ENCODE data around the gene MAFG.

Gene MAFG

DNA sequence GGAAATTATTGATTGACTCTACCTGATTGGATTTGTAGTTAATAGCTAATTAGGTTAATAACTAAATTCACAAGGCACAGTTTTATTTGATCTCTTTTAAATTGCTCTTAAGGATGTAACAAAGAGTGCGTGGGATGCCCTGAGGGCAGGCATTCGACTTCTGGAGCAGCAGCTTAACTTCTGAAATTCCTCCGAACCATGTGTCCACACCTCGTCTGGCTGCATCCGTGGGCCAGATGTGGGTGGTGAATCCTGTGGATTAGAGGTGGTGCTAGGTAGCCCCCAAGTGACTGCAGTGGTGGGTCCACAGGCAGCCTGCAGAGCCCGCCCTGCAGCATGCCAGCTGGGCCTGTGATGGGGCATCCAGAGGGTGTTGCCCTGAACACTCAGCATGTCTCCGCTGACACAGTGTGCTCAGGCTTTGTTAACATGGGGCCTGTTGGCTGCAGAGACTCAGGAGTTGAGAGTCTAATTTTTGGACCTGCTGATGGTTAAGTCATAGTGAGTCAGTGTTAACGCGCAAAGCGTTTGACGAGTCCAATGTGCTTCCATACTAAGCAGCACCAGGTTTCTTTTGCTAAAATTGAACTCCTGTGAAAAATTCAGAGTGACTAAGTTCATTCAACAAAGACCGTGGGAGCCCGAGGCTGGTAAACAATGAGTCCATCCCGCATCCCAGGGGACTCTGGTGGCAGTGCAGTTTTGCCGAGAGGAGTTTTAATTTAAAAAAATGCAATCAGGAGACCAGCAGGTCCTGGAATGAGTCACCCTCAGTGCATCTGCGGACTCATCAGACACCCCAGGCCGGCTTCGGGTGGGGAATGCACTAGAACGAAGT is 29.3 kb downstream of the MAFG start:
- DNase-seq (ENCODE audit: low spot score), result no peak

DNA sequence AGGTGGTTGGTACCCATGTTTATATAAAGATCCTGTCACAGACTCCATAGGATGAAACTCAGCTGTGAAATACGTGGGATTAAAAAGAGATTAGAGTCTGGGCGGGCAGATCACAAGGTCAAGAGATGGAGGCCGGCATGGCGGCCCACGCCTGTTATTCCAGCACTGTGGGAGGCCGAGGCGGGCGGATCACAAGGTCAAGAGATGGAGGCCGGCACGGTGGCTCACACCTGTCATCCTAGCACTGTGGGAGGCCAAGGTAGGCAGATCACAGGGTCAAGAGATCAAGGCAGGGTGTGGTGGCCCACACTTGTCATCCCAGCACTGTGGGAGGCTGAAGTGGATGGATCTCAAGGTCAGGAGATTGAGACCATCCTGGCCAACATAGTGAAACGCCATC is 32.1 kb downstream of the MAFG start:
- DNase-seq (ENCODE audit: low spot score), result no peak

DNA sequence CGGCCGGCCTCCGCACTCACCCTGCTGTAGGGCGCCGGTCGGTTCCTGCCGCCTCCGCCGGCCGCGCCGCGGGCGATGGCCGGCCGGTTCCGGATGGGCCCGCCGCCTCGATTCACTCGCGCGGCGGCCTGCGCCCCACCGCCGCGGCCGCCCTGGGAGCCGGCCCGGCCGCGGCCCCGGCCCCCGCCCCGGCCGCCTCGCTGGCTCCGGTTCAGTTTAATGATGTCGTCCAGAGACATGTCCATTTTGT is 36.3 kb downstream of the MAFG start:
- DNase-seq (ENCODE audit: low spot score), result no peak

DNA sequence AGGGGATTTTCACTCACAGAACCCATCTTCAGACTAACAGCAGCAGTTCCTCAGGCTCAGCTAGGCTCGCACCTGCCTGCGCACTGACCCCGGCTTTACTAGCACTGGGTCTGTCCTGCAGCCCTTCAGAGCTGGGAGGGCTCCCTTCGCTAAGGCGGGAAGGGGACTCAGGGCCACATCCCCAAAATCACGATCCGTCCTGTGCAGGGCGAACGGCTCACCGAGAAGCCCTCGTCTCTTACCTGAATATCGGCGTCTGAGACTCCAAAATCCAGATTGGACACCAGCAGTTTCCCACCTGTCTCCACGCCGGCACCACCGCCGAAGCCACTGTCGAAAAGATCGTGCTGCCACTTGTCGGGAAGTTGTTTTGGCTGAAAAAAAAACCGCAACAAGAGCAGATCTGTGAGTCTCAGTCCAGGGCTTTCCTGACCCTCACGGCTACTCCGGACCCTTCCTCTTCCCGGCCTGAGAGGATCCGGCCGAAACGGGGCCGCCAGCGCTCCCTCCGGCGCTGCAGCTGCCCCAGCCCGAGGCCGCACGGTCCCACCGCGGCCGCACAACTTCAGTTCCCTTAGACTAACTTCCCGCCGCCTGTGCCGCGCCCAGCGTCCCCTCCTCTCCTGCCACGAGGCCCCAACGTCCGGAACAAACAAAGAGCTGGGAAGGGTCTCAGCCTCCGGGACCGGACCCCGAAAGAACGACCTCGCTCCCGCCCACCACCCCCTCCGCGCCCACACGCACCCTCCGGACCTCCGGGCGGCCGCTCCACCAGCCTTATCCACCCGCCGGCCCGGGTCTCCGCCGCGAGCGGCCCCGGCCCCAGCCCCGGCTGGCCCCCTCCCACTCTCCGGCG is 36.9 kb downstream of the MAFG start:
- DNase-seq (ENCODE audit: low spot score), result peak; percentile 63

DNA sequence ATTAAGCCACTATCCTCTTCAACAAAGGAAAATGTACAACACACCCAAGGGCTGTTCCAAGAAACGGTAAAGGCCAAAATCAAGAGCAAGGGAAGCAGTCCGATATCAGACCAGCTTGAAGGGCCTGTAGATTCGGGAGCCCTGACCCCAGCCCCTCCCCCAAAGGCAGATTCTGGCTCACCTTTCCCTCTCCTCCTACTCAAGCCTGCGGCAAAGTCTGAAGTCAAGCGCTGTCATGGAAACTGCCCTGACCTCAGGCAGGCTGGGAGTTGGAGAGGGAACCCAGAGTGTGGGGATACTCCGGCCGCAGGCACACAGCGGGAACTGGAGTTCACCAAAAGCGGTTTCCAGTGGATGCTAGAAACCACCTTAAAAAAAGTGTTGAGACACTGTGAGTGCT is 37.9 kb downstream of the MAFG start:
- DNase-seq (ENCODE audit: low spot score), result no peak

DNA sequence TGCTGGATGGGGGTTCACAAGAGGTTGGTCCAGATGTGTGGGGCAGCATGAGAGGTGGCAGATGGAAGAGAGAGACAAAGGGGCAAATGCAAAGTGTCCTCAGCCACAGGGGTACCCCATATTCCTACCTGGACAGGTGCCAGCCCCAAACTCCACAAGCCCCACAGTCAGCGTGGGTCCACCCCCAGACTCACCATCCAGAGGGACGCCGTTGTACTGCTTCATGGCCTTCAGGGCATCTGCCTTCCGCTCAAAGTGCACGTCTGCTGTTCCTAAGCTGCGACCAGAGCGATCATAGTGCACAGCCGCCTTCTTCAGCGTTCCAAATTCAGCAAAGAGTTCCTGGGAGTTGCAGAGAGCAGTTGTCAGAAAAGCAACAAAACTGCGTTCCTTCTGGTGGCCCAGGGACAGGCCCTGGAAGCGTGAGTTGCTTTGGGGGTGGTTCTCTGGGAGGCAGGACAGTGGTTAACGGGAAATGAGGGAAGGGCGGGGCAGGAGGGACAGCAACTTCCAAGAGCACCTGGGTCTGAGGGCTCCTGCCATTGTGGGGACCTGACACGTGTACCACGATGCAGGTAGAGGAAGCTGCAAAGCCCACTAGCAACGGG is 38.4 kb downstream of the MAFG start:
- no peak for DNase-seq (ENCODE audit: low spot score)

DNA sequence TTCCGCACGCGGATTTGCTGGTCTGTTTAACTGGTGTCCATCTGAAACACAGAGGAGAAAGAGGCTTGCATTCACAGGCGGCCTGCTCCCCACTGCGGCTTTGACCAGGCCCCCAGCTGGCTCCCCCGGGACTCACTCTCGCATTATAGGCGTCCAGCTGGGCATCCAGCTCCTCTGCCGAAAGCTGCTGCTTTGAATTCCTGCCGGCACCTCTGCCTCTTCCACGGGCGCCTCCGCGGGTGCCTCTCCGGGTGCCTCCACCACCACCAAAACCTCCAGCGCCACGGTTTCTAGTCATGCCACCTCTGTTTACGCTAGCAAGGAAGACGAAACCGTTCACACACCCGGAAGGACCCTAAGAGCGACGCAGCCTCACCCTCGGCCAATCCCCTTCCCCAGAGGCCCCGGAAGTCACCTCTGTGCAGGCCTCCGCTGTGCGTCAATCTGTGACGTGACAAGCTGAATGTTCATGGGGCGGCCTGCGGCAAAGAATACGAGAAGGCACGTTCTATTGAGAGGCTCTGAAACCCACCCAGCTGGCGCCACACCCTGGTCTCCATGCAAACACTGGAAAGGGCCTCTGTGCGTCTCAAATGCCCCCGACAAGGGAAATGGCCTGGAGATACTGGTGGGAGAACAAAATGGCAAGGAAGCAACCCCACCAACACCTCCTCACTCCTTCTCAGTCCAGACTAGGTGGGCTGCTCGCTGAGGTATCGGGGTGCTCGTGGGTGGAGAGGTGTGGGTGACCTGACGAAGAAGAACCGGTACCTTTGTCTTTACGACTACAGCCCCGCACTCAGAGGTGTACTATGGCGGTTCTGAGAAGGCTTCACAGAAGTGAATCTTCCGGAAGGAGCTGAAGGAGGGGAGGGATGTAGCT is 39.2 kb downstream of the MAFG start:
- DNase-seq (ENCODE audit: low spot score), result no peak

DNA sequence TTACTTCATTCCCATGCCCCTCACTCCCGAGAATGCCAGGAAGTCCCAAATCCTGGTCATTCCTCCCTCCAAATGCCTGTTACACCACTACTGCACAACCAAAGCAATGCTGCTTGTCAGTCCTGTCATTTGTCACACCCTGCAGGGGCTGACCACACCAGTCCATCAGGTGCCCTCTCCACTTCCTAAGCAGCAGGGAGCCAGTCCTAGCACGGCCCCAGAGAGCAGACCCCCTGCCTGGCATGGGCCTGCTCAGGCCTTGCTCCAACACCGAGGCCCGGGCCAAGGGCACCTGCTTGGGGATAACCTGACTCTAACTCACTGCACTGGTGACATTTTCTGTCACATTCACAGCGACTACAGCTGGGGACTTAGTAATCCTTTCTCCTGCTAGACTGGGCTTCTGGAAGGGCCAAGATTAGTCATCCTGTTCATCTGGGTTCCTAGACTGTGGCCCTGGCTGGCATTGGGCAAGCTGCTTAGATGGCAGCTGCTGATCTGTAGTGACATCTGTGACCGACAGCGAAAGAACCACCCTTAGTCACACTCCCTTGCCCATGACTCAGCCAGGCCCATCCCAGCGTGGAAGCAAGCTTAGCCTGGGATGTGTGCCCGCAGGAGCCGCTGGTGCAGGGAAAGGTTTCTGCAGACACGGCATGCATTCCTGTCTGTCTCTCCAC is 41.5 kb downstream of the MAFG start:
- peak; percentile 79 for DNase-seq (ENCODE audit: low spot score)

DNA sequence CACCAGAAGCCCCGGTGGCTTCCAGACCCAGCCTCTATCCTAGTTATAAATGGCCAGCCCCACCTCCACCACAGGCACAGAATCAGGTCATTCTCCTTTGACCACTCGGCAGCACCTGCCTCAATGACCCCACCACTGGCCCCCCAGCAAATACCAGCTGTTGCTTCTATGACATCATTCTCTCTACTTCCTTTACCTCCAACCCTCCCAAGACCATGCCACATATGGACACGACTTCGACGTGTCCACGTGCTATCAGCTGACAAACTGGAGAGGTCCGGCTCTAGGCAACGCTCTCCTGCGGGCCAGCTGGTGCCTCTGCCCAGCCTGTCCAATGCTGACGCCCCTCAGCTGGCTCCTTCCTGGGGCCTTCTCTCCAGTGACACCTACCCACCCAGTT is 42.1 kb downstream of the MAFG start:
- no peak for DNase-seq (ENCODE audit: low spot score)

DNA sequence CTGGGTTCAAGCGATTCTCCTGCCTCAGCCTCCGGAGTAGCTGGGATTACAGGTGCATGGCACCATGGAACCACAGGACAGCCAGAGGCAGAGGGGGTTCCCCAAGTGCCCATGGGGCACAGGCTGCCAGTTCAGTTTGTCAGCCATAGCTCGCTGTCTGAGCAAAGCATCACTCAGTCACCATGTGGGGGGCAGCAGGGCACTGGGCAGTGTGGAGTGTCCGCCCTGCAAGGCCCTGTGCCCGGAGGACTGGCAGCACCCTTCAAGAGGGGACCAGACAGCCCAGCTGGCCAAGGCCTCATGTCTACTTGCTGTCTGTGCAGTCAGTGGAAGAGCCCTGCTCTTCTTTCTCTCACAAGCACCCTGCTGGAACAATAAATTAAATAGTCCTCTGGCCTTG is 42.6 kb downstream of the MAFG start:
- peak; percentile 37 for DNase-seq (ENCODE audit: low spot score)

DNA sequence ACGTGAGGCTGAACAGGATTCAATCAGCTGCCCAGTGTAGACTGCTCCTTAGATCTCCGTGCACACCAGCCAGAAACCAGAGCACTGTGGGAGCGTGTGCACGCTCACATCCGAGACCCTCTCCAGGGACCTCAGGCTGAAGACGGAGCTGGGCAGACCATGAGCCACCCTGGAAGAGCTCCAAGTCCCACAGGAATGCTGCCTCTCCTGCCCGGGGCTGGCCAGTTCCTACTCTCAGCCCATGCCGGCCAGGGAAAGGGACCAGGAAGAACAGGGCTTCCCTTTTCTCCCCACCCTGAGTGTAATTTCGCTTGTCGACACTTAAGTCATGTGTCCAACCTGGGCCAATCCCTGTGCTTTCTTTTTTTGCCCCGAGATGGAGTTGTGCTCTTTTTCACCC is 43.0 kb downstream of the MAFG start:
- DNase-seq (ENCODE audit: low spot score), result peak; percentile 36

DNA sequence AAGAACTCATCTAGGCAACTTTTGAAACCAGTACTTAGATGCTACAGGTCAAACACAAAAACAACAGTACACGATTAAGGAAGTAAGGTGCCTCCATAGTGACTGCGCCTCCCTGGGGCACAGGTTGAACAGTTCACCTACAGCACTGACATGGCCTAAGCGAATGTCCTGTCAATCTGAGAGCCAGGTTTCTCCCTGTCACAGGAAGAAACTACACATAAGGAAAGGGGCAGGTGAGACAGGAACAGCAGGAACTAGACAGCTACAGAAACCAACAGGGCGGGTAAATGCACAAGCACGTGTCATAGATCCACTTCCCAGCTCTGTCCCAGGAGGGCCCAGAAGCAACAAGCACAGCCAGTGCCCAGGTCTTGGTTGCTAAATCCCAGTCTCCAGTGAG is 48.4 kb downstream of the MAFG start:
- DNase-seq (ENCODE audit: low spot score), result no peak

DNA sequence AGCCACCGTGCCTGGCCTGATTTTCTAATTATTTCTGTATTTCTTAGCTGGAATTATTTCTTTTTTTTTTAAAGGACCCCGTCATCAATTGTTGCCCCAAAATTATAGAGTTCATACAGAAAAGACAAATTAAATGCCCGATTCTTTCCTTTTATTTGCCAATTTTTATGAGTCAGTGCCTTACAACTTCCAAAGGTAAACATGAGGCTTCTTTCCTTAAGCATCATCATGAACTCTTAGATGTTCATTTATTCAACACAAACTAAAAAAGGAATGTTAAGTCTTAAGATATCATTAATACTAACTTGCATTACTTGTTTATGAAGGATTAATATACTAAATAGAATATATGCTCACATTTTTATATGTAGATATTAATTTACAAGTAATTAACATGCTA is 49.2 kb downstream of the MAFG start:
- no peak for DNase-seq (ENCODE audit: low spot score)

DNA sequence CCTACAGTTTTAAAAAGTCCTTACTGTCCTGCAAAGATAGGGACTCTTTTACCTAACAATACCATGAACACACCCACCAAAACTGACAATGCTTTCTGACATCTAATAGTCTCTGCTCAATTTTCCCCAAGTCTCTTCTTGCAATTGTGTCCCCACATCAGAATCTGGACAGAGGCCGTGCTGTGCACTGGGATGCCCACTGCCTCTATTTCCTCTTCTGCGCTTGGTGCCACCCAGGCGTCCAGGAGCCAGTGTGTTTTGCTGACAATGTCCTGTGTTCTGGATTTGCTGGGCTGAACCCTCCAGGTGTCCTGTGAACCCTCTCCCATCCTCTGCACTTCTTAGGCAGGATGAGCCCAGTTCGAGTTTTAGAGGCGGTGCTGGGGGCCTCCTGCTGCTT is 50.0 kb downstream of the MAFG start:
- DNase-seq (ENCODE audit: low spot score), result no peak

DNA sequence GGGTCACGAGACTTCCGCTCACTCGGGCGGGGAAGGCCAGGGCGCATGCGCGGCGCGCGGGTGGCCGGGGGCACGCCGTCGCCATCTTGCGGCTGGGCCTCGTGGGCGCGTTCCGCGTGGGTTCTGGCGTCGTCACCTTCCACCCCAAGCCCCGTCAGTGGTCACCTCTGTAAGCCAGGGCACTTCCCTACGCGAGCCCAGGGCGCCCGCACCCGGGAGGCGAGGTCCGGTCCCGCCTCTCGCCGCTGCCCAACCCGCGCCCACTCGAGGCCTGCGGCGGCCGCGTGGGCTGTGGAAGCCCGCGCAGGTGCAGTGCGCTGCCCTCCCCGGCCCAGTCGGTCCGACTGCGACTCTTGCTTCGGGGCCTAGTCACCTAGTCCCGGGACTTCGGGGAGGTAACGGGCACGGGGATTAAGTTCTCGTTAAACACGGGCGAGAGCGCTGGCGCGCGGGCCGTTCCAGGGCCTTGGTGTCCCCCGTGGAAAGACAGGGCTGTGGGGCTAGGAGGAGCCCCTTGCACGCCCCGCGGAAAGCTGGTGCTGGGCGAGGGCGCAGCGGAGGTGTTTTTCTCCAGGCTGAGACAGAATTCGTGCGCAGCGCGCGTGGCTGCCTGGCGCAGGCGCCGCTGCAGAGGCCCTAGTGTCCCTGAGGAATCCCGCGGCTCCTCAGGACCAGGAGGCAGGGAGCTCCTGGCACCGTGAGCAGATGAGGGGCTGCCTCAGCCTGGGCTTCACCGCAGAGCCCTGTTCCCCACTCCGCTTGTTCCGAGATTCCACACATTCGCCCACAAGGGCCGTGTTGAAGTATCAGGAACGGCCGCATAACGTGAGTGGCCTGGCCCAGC is 55.9 kb downstream of the MAFG start:
- peak; percentile 100 for DNase-seq (ENCODE audit: low spot score)

DNA sequence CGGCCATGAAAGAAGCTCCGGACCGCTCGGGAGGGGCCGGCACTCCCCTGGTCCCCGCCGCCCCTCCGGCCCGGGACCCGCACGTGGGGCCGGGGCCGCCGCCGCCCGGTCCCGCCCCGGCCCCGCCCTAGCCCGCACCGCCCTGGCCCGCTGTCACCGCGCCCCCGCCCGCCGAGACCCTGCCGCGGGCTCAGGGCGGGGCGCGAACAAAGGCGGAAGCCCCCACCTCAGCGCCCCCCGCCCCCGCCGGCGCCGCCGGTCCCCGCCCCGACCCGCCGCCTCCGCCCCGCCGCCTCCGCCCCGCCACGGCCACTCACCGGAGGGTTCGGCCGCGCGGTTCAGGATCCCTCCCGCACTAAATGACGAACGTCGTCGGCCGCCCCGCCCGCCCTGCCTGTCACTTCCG is 56.6 kb downstream of the MAFG start, which contains the start of gene ARHGDIA:
Gene ARHGDIA (minus strand): TSS at position 357 of the 406 bp plus-strand sequence. CDS start 1,407 bp downstream, outside the sequence.
- no peak for DNase-seq (ENCODE audit: low spot score)

DNA sequence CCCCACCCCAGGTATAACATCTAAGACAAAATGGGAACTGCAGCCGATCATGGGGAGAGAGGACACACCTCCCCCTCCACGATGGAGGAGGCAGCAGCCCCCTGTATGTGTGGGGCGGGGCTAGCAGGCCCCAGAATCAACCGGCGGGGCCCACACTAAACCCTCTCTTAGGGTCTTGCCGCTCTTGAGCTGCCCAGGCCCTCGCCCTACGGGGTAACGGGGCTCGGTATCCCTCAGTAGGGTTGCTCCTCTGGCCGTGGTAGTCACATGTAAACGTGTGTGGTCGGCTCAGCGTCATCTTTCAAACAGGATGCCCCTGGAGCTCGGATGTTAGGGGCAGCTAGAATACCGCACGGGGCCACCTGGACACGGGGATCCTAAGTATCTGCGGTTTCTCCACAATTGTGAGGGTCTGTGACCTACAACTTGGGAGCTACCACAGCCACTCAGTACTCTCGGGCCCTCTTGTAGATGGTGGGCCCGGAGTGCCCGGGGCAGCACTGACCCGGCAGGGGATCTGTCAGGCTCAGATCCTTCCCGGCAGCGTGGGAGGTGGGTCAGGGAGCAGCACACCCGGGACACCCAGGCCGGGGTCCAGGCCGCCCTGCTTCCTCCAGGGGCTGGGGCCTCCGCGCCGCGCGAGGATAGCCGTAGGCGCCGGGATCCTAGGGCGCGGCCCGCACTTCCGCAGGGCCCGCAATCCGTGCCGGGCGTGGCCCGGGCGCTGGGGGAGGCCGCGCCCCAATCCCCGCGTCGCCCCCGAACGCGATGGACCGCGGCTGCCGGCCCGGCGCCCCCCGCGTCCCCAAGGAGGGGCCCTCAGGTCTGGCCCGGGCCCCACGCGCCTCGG is 57.2 kb downstream of the MAFG start:
- no peak for DNase-seq (ENCODE audit: low spot score)

DNA sequence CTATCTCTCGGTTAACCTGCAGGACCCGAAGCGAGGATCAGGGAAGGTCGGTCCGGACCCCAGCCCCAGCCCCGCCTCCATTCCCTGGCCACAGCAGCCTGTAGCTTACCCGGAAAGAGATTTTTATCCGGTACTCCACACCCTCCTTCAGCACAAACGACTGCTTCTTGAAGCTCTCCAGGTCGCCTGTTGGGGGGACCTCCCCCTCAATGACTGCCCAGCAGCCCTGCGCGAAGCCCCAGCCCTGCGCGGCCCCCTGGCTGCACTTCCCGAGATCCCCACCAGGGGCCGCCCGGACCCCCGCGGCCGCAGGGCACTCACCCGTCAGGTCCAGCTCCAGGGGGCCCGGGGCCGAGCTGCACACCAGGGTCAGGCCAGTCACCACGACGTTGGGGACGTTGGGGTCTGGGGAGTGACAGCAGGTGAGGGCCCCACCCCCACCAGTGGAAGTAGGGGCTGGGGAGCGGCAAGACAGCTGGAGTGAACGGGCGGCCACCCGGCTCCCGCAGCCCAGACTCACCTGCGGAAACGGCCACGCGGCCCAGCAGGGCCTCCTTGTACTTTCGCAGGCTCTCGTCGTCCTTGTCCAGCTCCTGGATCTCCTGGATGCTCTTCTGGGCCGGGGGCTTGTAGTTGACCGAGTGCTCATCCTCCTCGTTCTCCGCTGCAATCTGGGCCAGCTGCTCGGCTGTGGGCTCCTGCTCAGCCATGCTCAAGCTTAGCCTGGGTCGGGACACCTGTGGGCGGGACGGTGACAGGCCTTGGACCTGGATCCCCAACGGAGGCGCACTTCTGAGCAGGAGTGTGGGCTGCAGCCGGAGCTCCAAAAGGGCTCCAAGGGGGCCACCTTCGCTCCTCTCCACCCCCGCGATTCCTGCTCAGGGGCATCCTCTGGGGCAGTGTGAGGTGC is 58.1 kb downstream of the MAFG start:
- DNase-seq (ENCODE audit: low spot score), result peak; percentile 91

Data from D341Med (cell line).